K562 (cell line): Measurements from ENCODE around the gene UBE2V1. TPM values are rescaled to one million over a fixed set of nuclear protein-coding genes. Genes with fewer than 3 reads are reported as not detected.
A peak's percentile ranks its signal among the peaks of the same experiment; 100 is the strongest.

ENCODE experiments used
- ATAC-seq: fragments of 200-7000 bp; cut with Tn5 transposase; 3 replicates; pipeline ENCODE4 v1.9.1; 2020; ENCODE audit warnings: moderate library complexity
- BruUV-seq: library from RNA; stranded (reverse); fragments of 400-500 nt; replicated peaks from 2 replicates; lab custom pipeline; 2021; lab: Mats Ljungman, UMichigan
- CTCF ChIA-PET: fragments of 300-600 bp; formaldehyde crosslinking; extraction: SDS; loops from one replicate; lab custom pipeline; 2021; ENCODE audit warnings: low intra/inter-chr PET ratio; lab: Yijun Ruan, JAX
- POLR2A ChIA-PET: fragments of 300-600, 350-650 bp; sonication (Branson Sonifier 250); formaldehyde crosslinking; extraction: SDS; loops from one replicate; lab custom pipeline; 2021; ENCODE audit warnings: antibody characterized with exemption, inconsistent platforms; lab: Yijun Ruan, JAX
- DNase-seq, 4 experiments: peaks; one replicate each; pipeline versions ENCODE4 v3.0.0 to v3.0.0-alpha.2; 2011 to 2018; ENCODE audit warnings: low spot score in 3 of 4, mixed read lengths in 3 of 4; ENCODE audit errors: extremely low read depth in 1 of 4
- FAIRE-seq: peaks from 2 replicates; lab custom pipeline; 2011; peaks lifted over from hg19 to GRCh38; lab: Jason Lieb, UNC
- H2AFZ ChIP-seq: 2 replicates; pipeline ENCODE4 v1.6.0; 2011; ENCODE audit warnings: low read depth, low read length, control low read depth, inconsistent platforms
- H3K27ac ChIP-seq: fragments of 200-600 bp; 3 replicates; pipeline ENCODE4 v1.8.0; 2011; ENCODE audit warnings: low read depth, mild to moderate bottlenecking, control low read depth, inconsistent platforms, low read length, moderate library complexity, mixed read lengths; ENCODE audit errors: extremely low read depth
- H3K27me3 ChIP-seq, 2 experiments: fragments of 300-600 bp in 1 of 2; 2 replicates in 1 of 2; 3 replicates in 1 of 2; pipeline versions ENCODE4 v1.6.0 to v1.8.0; 2011; ENCODE audit warnings: inconsistent platforms in 2 of 2, low read length in 2 of 2, mild to moderate bottlenecking in 1 of 2, mixed read lengths in 1 of 2, moderate library complexity in 1 of 2; ENCODE audit not compliant: control insufficient read depth in 2 of 2, insufficient read depth in 2 of 2
- H3K36me3 ChIP-seq: fragments of 300-600 bp; 3 replicates; pipeline ENCODE4 v1.8.0; 2011; ENCODE audit warnings: mild to moderate bottlenecking, low read length, inconsistent platforms; ENCODE audit not compliant: control insufficient read depth, insufficient read depth
- H3K4me1 ChIP-seq, 2 experiments: fragments of 200-600 bp in 1 of 2; replicated peaks in 1 of 2; 2 replicates in 1 of 2; 3 replicates in 1 of 2; pipeline versions ENCODE4 v1.5.1 to v1.8.0; 2011; ENCODE audit warnings: inconsistent platforms in 2 of 2, low read length in 2 of 2, mild to moderate bottlenecking in 1 of 2, mixed read lengths in 1 of 2, moderate library complexity in 1 of 2; ENCODE audit not compliant: control insufficient read depth in 2 of 2, insufficient read depth in 2 of 2
- H3K4me2 ChIP-seq: 2 replicates; pipeline ENCODE4 v1.6.1; 2011; ENCODE audit warnings: low read length, control low read depth, inconsistent platforms, mixed read lengths; ENCODE audit not compliant: insufficient read depth
- H3K4me3 ChIP-seq: fragments of 200-600 bp; sonication (generic), shearing (Covaris generic); 2 replicates; pipeline ENCODE4 v1.5.1; 2016; ENCODE audit warnings: control low read depth, inconsistent platforms
- H3K79me2 ChIP-seq: fragments of 200-600 bp; 3 replicates; pipeline ENCODE4 v1.8.0; 2011; ENCODE audit warnings: low read length, inconsistent platforms; ENCODE audit not compliant: control insufficient read depth, insufficient read depth
- H3K9ac ChIP-seq, 2 experiments: 2 replicates each; pipeline versions ENCODE4 v1.6.0 to v1.6.1; 2011; ENCODE audit warnings: low read depth in 2 of 2, low read length in 2 of 2, control low read depth in 1 of 2, inconsistent platforms in 1 of 2, mild to moderate bottlenecking in 1 of 2, mixed read lengths in 1 of 2; ENCODE audit not compliant: insufficient read depth in 1 of 2
- H3K9me1 ChIP-seq: one replicate; pipeline ENCODE4 v1.6.0; 2011; ENCODE audit warnings: inconsistent platforms, mild to moderate bottlenecking, low read length, moderate library complexity; ENCODE audit not compliant: control insufficient read depth, insufficient read depth
- H3K9me3 ChIP-seq: replicated peaks from 2 replicates; pipeline ENCODE4 v1.5.1; 2011; ENCODE audit warnings: low read depth, low read length, inconsistent platforms; ENCODE audit not compliant: control insufficient read depth, insufficient read depth
- H4K20me1 ChIP-seq: replicated peaks from 2 replicates; pipeline ENCODE4 v1.6.1; 2011; ENCODE audit warnings: low read length, inconsistent platforms, mixed read lengths; ENCODE audit not compliant: control insufficient read depth, insufficient read depth
- CBFA2T2 ChIP-seq: fragments of 450-650 bp; conservative IDR thresholded peaks from 2 replicates; pipeline ENCODE4 v1.6.1; 2017; ENCODE audit warnings: mild to moderate bottlenecking
- PTTG1 ChIP-seq: fragments of 450-650 bp; IDR thresholded peaks from 2 replicates; pipeline ENCODE4 v1.6.1; 2016; ENCODE audit warnings: low read depth, mild to moderate bottlenecking, missing genetic modification characterization, missing compliant biosample characterization
- RAD51 ChIP-seq: fragments of 450-650 bp; IDR thresholded peaks from 2 replicates; pipeline ENCODE4 v1.7.1; 2016; ENCODE audit warnings: low read depth, mild to moderate bottlenecking, borderline replicate concordance
- TOE1 ChIP-seq, 2 experiments: fragments of 450-650 bp in 1 of 2; sonication (generic) in 1 of 2; formaldehyde crosslinking in 1 of 2; IDR thresholded peaks; 2 replicates each; pipeline versions ENCODE4 v1.7.1 to v1.8.0; 2016 to 2022; ENCODE audit warnings: borderline replicate concordance in 2 of 2, mild to moderate bottlenecking in 2 of 2, antibody characterized with exemption in 1 of 2, inconsistent platforms in 1 of 2, low read depth in 1 of 2, missing genetic modification reagents in 1 of 2, moderate library complexity in 1 of 2
- USF2 ChIP-seq: sonication (generic); formaldehyde crosslinking; IDR thresholded peaks from 2 replicates; pipeline ENCODE4 v1.5.0; 2020; ENCODE audit warnings: missing genetic modification reagents
- YBX1 ChIP-seq: fragments of 450-650 bp; IDR thresholded peaks from 2 replicates; pipeline ENCODE4 v1.7.1; 2016; ENCODE audit warnings: mild to moderate bottlenecking
- WGBS: fragments of 100-300 bp; shearing (Covaris generic); methylation state at CpG from one replicate; pipeline ENCODE4 v1.1.6; 2016; ENCODE audit warnings: low coverage, mixed read lengths; ENCODE audit not compliant: insufficient coverage; ENCODE audit errors: missing lambda C conversion rate; 5-methylcytosine and 5-hydroxymethylcytosine counted together
- in situ Hi-C: fragments of 300-500 bp; cut with MboI; formaldehyde crosslinking; loops from 4 replicates; pipeline ENCODE4 v1.15.0; 2018; ENCODE audit warnings: inconsistent platforms, mixed read lengths
- intact Hi-C: fragments of 100-400 bp; cut with micrococcal nuclease; formaldehyde crosslinking; loops from 2 replicates; pipeline ENCODE4 v1.14.2; 2022
- polyA plus RNA-seq, 8 experiments: library from polyadenylated mRNA; depleted of rRNA in 4 of 8; stranded (reverse) in 5 of 8; unstranded in 3 of 8; fragments of >200 nt; fragmentation: Nextera tagmentation in 2 of 8; fragmentation: Illumina TruSeq in 1 of 8; extraction: Ambion mirVana in 2 of 8; extraction: Trizol in 1 of 8; gene quantifications; 2 replicates each; pipeline versions ENCODE4 v1.2.1 to v1.2.3, GENCODE V29; 2011 to 2014; ENCODE audit warnings: inconsistent platforms in 1 of 8, missing spikeins in 1 of 8
- total RNA-seq, 7 experiments: library from RNA; depleted of rRNA in 6 of 7; stranded (reverse); fragments of >200 nt in 6 of 7; fragmentation: Illumina TruSeq in 2 of 7; extraction: Trizol in 2 of 7; gene quantifications; 2 replicates each; pipeline versions ENCODE4 v1.2.1 to v1.2.3, GENCODE V29; 2011 to 2021; ENCODE audit warnings: low replicate concordance in 1 of 7
- TF ChIP-seq, protein P1 (sequence below): fragments of 450-650 bp; formaldehyde crosslinking; IDR thresholded peaks from 2 replicates; pipeline ENCODE4 v1.4.0; 2020; ENCODE audit warnings: mild to moderate bottlenecking, mixed read lengths
- TF ChIP-seq, protein P2 (sequence below): sonication (generic); formaldehyde crosslinking; IDR thresholded peaks from 2 replicates; pipeline ENCODE4 v1.9.0; 2022; ENCODE audit warnings: mild to moderate bottlenecking, missing genetic modification reagents

The UBE2V1 gene
- total and polyA plus RNA-seq, 9 of the 15 experiments (the other 6 are each of a cell fraction or from before 2014, with no cell fraction given) = 93.0 to 357 (median 119) TPM

DNA sequence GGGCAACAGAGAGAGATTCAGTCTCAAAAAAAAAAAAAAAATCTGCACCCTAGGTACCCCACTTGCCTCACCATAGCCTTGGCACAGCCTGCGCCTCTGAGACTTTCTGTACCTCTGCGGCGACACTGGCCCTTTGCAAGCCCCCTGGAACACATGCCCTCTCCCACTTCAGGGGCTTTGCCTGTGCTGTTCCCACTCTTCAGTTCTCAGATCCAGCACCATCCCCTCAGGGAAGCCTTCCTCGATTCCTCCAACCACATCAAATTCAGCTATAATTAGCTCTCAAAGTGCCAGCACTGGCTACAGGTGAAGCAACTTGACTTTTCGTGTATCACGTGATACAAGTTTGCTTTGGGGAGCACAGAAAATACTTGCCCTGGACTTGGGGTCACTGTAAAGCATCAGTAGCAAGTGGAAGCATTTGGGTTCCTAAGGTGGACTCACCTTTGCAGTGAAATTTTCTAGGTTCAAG is 2.1 kb upstream of the UBE2V1 start:
- 44% methylated on average over 6 of the region's 6 CpGs for WGBS
- Histone ChIP-seq H3K9me1 (peaks cover 7% of the 10 kb centered on the region), H3K79me2 (peaks cover 49% of the 10 kb centered on the region), H3K27ac (peak overlapping the region; percentile 75), H3K27me3 (no peaks in the 10 kb centered on the region), H3K4me2 (peak overlapping the region; percentile 98), H3K9me3 (no peaks in the 10 kb centered on the region), H2AFZ (peak overlapping the region; percentile 99), H4K20me1 (peaks cover 25% of the 10 kb centered on the region), H3K9ac (peak overlapping the region; percentile 86 to 89), H3K4me3 (peak overlapping the region; percentile 63), H3K4me1 (peaks cover 23 to 41% of the 10 kb centered on the region in 2 experiments), H3K36me3 (peaks cover 12% of the 10 kb centered on the region)
- no peak for ATAC-seq
- in situ Hi-C loops = no loop called here
- ChIA-PET POLR2A (interaction anchor here (0.8 to 2.8 kb wide), 11 partner anchors 8 to 132 kb away, joined by 3 to 22 read pairs (median 5); partner anchors contain the start of genes PEDS1 and SNAI1), CTCF (no interaction called here)
- DNase-seq = no peak
- BruUV-seq = no TSS peak
- TF ChIP-seq YBX1 = no peak
- TF ChIP-seq USF2 (CRISPR knock-in tag) = peak; percentile 58
- no peak for TF ChIP-seq PTTG1 (tag)
- TF ChIP-seq, protein P1, sequence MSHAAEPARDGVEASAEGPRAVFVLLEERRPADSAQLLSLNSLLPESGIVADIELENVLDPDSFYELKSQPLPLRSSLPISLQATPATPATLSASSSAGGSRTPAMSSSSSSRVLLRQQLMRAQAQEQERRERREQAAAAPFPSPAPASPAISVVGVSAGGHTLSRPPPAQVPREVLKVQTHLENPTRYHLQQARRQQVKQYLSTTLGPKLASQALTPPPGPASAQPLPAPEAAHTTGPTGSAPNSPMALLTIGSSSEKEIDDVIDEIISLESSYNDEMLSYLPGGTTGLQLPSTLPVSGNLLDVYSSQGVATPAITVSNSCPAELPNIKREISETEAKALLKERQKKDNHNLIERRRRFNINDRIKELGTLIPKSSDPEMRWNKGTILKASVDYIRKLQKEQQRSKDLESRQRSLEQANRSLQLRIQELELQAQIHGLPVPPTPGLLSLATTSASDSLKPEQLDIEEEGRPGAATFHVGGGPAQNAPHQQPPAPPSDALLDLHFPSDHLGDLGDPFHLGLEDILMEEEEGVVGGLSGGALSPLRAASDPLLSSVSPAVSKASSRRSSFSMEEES (CRISPR knock-in tag) = peak; percentile 96
- peak; percentile 53 for TF ChIP-seq CBFA2T2
- TF ChIP-seq RAD51 = peak; percentile 89
- TF ChIP-seq, protein P2, sequence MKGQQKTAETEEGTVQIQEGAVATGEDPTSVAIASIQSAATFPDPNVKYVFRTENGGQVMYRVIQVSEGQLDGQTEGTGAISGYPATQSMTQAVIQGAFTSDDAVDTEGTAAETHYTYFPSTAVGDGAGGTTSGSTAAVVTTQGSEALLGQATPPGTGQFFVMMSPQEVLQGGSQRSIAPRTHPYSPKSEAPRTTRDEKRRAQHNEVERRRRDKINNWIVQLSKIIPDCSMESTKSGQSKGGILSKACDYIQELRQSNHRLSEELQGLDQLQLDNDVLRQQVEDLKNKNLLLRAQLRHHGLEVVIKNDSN (CRISPR knock-in tag) = peak; percentile 71
- peak; percentile 94 for TF ChIP-seq TOE1 (IDR thresholded peaks at IDR 0.05; ENCODE audit: borderline replicate concordance)
- TF ChIP-seq TOE1 (CRISPR knock-in tag; IDR thresholded peaks at IDR 0.05; ENCODE audit: borderline replicate concordance, low read depth) = no peak
- no peak for FAIRE-seq
- intact Hi-C loops = no loop called here
